ENCODE data around the gene CABP5.

DNA sequence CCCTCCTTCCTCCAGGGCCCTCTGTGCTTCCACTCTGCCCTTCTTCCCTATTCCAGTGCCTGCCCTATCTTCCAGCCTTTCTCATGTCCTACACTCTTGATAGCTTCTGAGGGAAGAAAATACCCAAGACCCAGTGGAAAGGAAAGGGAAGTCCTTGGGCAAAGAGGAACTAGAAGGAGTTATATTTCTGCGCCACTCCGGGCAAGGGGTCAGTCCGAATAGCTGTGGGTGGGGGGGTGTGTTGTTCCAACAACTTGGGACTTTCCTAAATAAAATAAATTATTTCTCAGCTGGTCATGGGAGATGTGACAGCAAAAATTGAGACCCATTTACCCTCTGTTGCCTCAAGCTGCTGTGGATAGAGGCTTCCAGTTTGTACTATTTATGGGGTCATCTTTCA lies 23.2 kb downstream of the CABP5 start:
- TF ChIP-seq CTCF (IDR thresholded peaks at IDR 0.05; ENCODE audit: low read depth, low read length) (no peak), POLR2A (IDR thresholded peaks at IDR 0.05; ENCODE audit: extremely low read depth, insufficient read length) (no peak), MYC (IDR thresholded peaks at IDR 0.05; ENCODE audit: low read depth, low read length) (no peak)
- TF ChIP-seq, protein P1, sequence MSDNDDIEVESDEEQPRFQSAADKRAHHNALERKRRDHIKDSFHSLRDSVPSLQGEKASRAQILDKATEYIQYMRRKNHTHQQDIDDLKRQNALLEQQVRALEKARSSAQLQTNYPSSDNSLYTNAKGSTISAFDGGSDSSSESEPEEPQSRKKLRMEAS (IDR thresholded peaks at IDR 0.05; ENCODE audit: low read depth, low read length), result no peak
